SK-N-SH (cell line): Measurements from ENCODE around the gene LYL1. TPM values are rescaled to one million over a fixed set of nuclear protein-coding genes. Genes with fewer than 3 reads are reported as not detected.
A peak's percentile ranks its signal among the peaks of the same experiment; 100 is the strongest.

Source experiments
- CTCF ChIA-PET: fragments of 300-600, 350-600 bp; formaldehyde crosslinking; extraction: SDS; loops from one replicate; lab custom pipeline; 2021; lab: Yijun Ruan, JAX
- POLR2A ChIA-PET: fragments of 350-600 bp; sonication (Branson Sonifier 250); formaldehyde crosslinking; extraction: SDS; loops from one replicate; lab custom pipeline; 2020; ENCODE audit warnings: antibody characterized with exemption, inconsistent platforms; lab: Yijun Ruan, JAX
- DNase-seq: peaks from one replicate; pipeline ENCODE4 v3.0.0; 2012
- H2AFZ ChIP-seq: fragments of 200-600 bp; sonication (generic); 2 replicates; pipeline ENCODE4 v1.8.1; 2016; ENCODE audit warnings: antibody characterized with exemption, mild to moderate bottlenecking, low read depth
- H3F3A ChIP-seq: fragments of 200-600 bp; sonication (generic); replicated peaks from 2 replicates; pipeline ENCODE3; 2016; ENCODE audit warnings: antibody characterized with exemption, mild to moderate bottlenecking; ENCODE audit not compliant: insufficient read depth
- H3K27ac ChIP-seq, 2 experiments: fragments of 200-500 bp in 1 of 2; fragments of 200-600 bp in 1 of 2; sonication (Bioruptor generic) in 1 of 2; sonication (generic), shearing (Covaris generic) in 1 of 2; 2 replicates each; pipeline versions ENCODE4 v1.5.1 to v1.6.1; 2014 to 2016; ENCODE audit warnings: low read depth in 2 of 2, inconsistent platforms in 1 of 2, low read length in 1 of 2, mild to moderate bottlenecking in 1 of 2, mixed read lengths in 1 of 2
- H3K27me3 ChIP-seq: fragments of 200-600 bp; sonication (generic), shearing (Covaris generic); 2 replicates; pipeline ENCODE4 v1.6.1; 2016; ENCODE audit warnings: mixed run types; ENCODE audit not compliant: insufficient read depth
- H3K36me3 ChIP-seq, 2 experiments: fragments of 200-500 bp in 1 of 2; fragments of 200-600 bp in 1 of 2; sonication (Bioruptor generic) in 1 of 2; sonication (generic) in 1 of 2; replicated peaks in 1 of 2; 2 replicates each; pipeline versions ENCODE3 to v1.5.1; 2014 to 2016; ENCODE audit warnings: low read length in 1 of 2, mild to moderate bottlenecking in 1 of 2; ENCODE audit not compliant: insufficient read depth in 2 of 2, control insufficient read depth in 1 of 2
- H3K4me1 ChIP-seq, 2 experiments: fragments of 200-500 bp in 1 of 2; fragments of 200-600 bp in 1 of 2; sonication (Bioruptor generic) in 1 of 2; sonication (generic), shearing (Covaris generic) in 1 of 2; 2 replicates each; pipeline versions ENCODE4 v1.5.1 to v1.6.1; 2014 to 2016; ENCODE audit warnings: low read depth in 1 of 2, low read length in 1 of 2, mixed run types in 1 of 2; ENCODE audit not compliant: insufficient read depth in 2 of 2, control insufficient read depth in 1 of 2
- H3K4me2 ChIP-seq: fragments of 200-600 bp; sonication (generic), shearing (Covaris generic); 2 replicates; pipeline ENCODE4 v1.6.1; 2017; ENCODE audit warnings: mixed run types
- H3K4me3 ChIP-seq, 2 experiments: fragments of 200-500 bp in 1 of 2; fragments of 200-600 bp in 1 of 2; sonication (Bioruptor generic) in 1 of 2; sonication (generic), shearing (Covaris generic) in 1 of 2; 2 replicates each; pipeline versions ENCODE4 v1.5.1 to v1.8.1; 2014 to 2016; ENCODE audit warnings: low read depth in 2 of 2, inconsistent platforms in 1 of 2, low read length in 1 of 2, mild to moderate bottlenecking in 1 of 2, mixed read lengths in 1 of 2, moderate library complexity in 1 of 2
- H3K79me2 ChIP-seq: fragments of 200-600 bp; sonication (generic); 2 replicates; pipeline ENCODE4 v1.8.1; 2017; ENCODE audit warnings: mild to moderate bottlenecking; ENCODE audit not compliant: insufficient read depth
- H3K9ac ChIP-seq: fragments of 200-600 bp; sonication (generic); 2 replicates; pipeline ENCODE4 v1.6.1; 2017; ENCODE audit warnings: mixed run types
- H3K9me2 ChIP-seq: fragments of 200-600 bp; sonication (generic); 2 replicates; pipeline ENCODE4 v1.6.1; 2017; ENCODE audit warnings: mixed run types
- H3K9me3 ChIP-seq: fragments of 200-600 bp; sonication (generic); 2 replicates; pipeline ENCODE4 v1.6.1; 2017; ENCODE audit warnings: mixed run types, mild to moderate bottlenecking, moderate library complexity
- H4K20me1 ChIP-seq: fragments of 200-600 bp; sonication (generic); 2 replicates; pipeline ENCODE4 v1.6.1; 2017; ENCODE audit warnings: mild to moderate bottlenecking, mixed run types; ENCODE audit not compliant: insufficient read depth
- CTCF ChIP-seq: fragments of 200-600 bp; sonication (generic); IDR thresholded peaks from 2 replicates; pipeline ENCODE4 v1.6.1; 2017; ENCODE audit warnings: antibody characterized with exemption, mild to moderate bottlenecking, moderate library complexity
- EZH2phosphoT487 ChIP-seq: fragments of 200-600 bp; sonication (generic); IDR thresholded peaks from 2 replicates; pipeline ENCODE4 v1.6.1; 2017; ENCODE audit warnings: low read depth, mixed run types, mild to moderate bottlenecking, antibody characterized with exemption, moderate library complexity, borderline replicate concordance
- FOSL2 ChIP-seq: IDR thresholded peaks from 2 replicates; pipeline ENCODE4 v1.4.0; 2012; ENCODE audit warnings: low read depth, mild to moderate bottlenecking, moderate library complexity, borderline replicate concordance
- FOXM1 ChIP-seq: IDR thresholded peaks from 2 replicates; pipeline ENCODE4 v1.4.0; 2012; ENCODE audit warnings: low read depth, mild to moderate bottlenecking
- JUND ChIP-seq: IDR thresholded peaks from 2 replicates; pipeline ENCODE4 v1.4.0; 2012
- MXI1 ChIP-seq: IDR thresholded peaks from 2 replicates; pipeline ENCODE4 v1.6.1; 2012; ENCODE audit warnings: mild to moderate bottlenecking, low read depth, low read length, improper control_type of control experiment
- NFIC ChIP-seq: IDR thresholded peaks from 2 replicates; pipeline ENCODE4 v1.4.0; 2012; ENCODE audit warnings: borderline replicate concordance
- PBX3 ChIP-seq: IDR thresholded peaks from 2 replicates; pipeline ENCODE4; 2012
- RAD21 ChIP-seq: IDR thresholded peaks from 2 replicates; pipeline ENCODE4 v1.6.1; 2012; ENCODE audit warnings: mild to moderate bottlenecking, low read length
- RFX5 ChIP-seq: IDR thresholded peaks from 2 replicates; pipeline ENCODE4 v1.6.1; 2012; ENCODE audit warnings: mild to moderate bottlenecking, improper control_type of control experiment, low read length
- TEAD4 ChIP-seq: IDR thresholded peaks from 2 replicates; pipeline ENCODE4 v1.4.0; 2012; ENCODE audit warnings: mild to moderate bottlenecking, borderline replicate concordance; ENCODE audit not compliant: insufficient read depth
- YY1 ChIP-seq: IDR thresholded peaks from 2 replicates; pipeline ENCODE4 v1.4.0; 2012; ENCODE audit warnings: low read depth, mild to moderate bottlenecking
- ZBTB33 ChIP-seq: IDR thresholded peaks from 2 replicates; pipeline ENCODE4 v1.4.0; 2012; ENCODE audit warnings: low read depth, borderline replicate concordance
- WGBS: methylation state at CpG from one replicate; pipeline ENCODE4 v1.1.6; 2017; ENCODE audit warnings: low lambda C conversion rate; 5-methylcytosine and 5-hydroxymethylcytosine counted together
- polyA plus RNA-seq, 3 experiments: library from polyadenylated mRNA; depleted of rRNA; stranded (reverse); fragments of >200 nt; gene quantifications; 2 replicates each; pipeline ENCODE4 v1.2.3, GENCODE V29; 2012

Gene LYL1
- polyA plus RNA-seq, 1 of the 3 experiments (the other 2 are of a cell fraction) = 2.2 TPM

GRCh38 chr19:13068085-13068846 lies 34.4 kb downstream of the LYL1 start:
- CTCF ChIA-PET = interaction anchor here (0.7 to 35.2 kb wide), 12 partner anchors 10 to 103 kb away, joined by 3 to 506 read pairs (median 4); no protein-coding TSS in a partner anchor
- 82% methylated on average over 3 of the region's 6 CpGs for WGBS

More at GRCh38 chr19:13068085-13068846, 34.4 kb downstream of the LYL1 start:
- H3K79me2 ChIP-seq = peaks cover 26% of the 10 kb centered on the region
- H3K9me3 ChIP-seq = no peaks in the 10 kb centered on the region
- peaks cover 3% of the 10 kb centered on the region for H3F3A ChIP-seq
- no peaks in the 10 kb centered on the region for H4K20me1 ChIP-seq
- H3K27me3 ChIP-seq = no peaks in the 10 kb centered on the region
- peaks cover 5 to 83% of the 10 kb centered on the region in 2 experiments; a peak in 2 of 4 replicates for H3K4me1 ChIP-seq
- no peak overlapping the region for H2AFZ ChIP-seq
- peaks cover 0 to 4% of the 10 kb centered on the region in 2 experiments for H3K36me3 ChIP-seq
- no peak overlapping the region for H3K4me2 ChIP-seq
- peak overlapping the region in 1 of 2 experiments; percentile 92; a peak in 2 of 4 replicates for H3K27ac ChIP-seq
- TF ChIP-seq PBX3 = no peak
- no peak for TF ChIP-seq FOSL2
- no peak for TF ChIP-seq FOXM1
- TF ChIP-seq RAD21 = no peak
- TF ChIP-seq CTCF = no peak
- no peak for TF ChIP-seq YY1
- TF ChIP-seq RFX5 = no peak
- no peak for TF ChIP-seq NFIC
- TF ChIP-seq MXI1 = no peak
- TF ChIP-seq ZBTB33 = no peak
- TF ChIP-seq EZH2phosphoT487 = no peak
- TF ChIP-seq TEAD4 = no peak
- TF ChIP-seq JUND = no peak
- TF ChIP-seq, all 33 proteins: peak for 0
- no peaks in the 10 kb centered on the region for H3K9me2 ChIP-seq
- no peak for DNase-seq
- no peak overlapping the region for H3K9ac ChIP-seq
- POLR2A ChIA-PET = interaction anchor here (1.0 kb wide), 1 partner anchor 13 kb away, joined by 4 read pairs; no protein-coding TSS in a partner anchor
- no peak overlapping the region for H3K4me3 ChIP-seq
